Upper lobe of left lung (tissue), 4 donors: ENCODE data around the gene ZSCAN1.

Source experiments
- POLR2A ChIP-seq, 4 donors: fragments of 450-650 bp; IDR thresholded peaks; one replicate each; pipeline ENCODE4 v1.5.1; 2016 to 2017; ENCODE audit warnings: antibody characterized with exemption in 4 of 4, mild to moderate bottlenecking in 2 of 4
- TF ChIP-seq, protein P1 (sequence below), 6 experiments: fragments of 450-650 bp in 4 of 6; fragments of 200-600 bp in 2 of 6; sonication (generic) in 2 of 6; IDR thresholded peaks; one replicate each; pipeline ENCODE4 v1.5.1; 2016 to 2019; ENCODE audit warnings: antibody characterized with exemption in 6 of 6

GRCh38 chr19:58035863-58036262, 2.0 kb downstream of the ZSCAN1 start:
- TF ChIP-seq, protein P1, sequence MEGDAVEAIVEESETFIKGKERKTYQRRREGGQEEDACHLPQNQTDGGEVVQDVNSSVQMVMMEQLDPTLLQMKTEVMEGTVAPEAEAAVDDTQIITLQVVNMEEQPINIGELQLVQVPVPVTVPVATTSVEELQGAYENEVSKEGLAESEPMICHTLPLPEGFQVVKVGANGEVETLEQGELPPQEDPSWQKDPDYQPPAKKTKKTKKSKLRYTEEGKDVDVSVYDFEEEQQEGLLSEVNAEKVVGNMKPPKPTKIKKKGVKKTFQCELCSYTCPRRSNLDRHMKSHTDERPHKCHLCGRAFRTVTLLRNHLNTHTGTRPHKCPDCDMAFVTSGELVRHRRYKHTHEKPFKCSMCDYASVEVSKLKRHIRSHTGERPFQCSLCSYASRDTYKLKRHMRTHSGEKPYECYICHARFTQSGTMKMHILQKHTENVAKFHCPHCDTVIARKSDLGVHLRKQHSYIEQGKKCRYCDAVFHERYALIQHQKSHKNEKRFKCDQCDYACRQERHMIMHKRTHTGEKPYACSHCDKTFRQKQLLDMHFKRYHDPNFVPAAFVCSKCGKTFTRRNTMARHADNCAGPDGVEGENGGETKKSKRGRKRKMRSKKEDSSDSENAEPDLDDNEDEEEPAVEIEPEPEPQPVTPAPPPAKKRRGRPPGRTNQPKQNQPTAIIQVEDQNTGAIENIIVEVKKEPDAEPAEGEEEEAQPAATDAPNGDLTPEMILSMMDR (IDR thresholded peaks at IDR 0.05) = no peak
- TF ChIP-seq POLR2A (IDR thresholded peaks at IDR 0.05) = no peak
